ENCODE measurements around the gene METTL24. TPM values are rescaled to one million over a fixed set of nuclear protein-coding genes. Genes with fewer than 3 reads are reported as not detected.

Gene METTL24
- total and polyA plus RNA-seq, 2 of the 13 experiments (the other 11 are each of a cell fraction or from before 2014, with no cell fraction given) = not detected

DNA sequence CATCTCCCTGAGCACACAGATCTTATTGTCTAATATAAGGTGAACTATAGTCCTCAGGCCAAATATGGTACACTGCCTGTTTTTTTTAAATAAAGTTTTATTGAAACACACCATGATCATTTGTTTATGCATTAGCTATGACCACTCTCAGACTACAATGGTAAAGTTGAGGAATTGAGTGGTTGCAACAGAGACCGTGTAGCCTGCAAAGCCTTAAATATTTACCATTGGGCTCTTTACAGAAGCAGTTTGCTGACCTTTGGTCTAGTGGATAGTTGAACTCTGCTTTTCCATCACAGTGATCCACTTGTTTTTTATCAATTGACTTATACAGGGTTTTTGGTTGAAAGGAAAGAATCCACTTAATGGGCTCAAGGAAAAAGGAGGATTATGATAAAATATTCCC lies 27.3 kb upstream of the METTL24 start (continued):
- TF ChIP-seq ZBED4 (CRISPR knock-in tag; IDR thresholded peaks at IDR 0.05; ENCODE audit: borderline replicate concordance) (no peak), ARNTL (CRISPR knock-in tag; IDR thresholded peaks at IDR 0.05) (no peak), RFX5 (IDR thresholded peaks at IDR 0.05; ENCODE audit: low read depth, low read length) (no peak), ZNF263 (CRISPR knock-in tag; IDR thresholded peaks at IDR 0.05) (no peak), ZNF713 (CRISPR knock-in tag; IDR thresholded peaks at IDR 0.05) (no peak), ARID5B (CRISPR knock-in tag; IDR thresholded peaks at IDR 0.05) (peak; percentile 77), SIN3A (IDR thresholded peaks at IDR 0.05; ENCODE audit: borderline replicate concordance, low read depth, low read length) (no peak), AGO2 (optimal IDR thresholded peaks at IDR 0.05; ENCODE audit: low read depth, low read length) (no peak), ZNF547 (CRISPR knock-in tag; IDR thresholded peaks at IDR 0.05) (no peak), ZNF501 (CRISPR knock-in tag; IDR thresholded peaks at IDR 0.05) (no peak), REL (CRISPR knock-in tag; conservative IDR thresholded peaks at IDR 0.05) (no peak), TBL1XR1 (IDR thresholded peaks at IDR 0.05; ENCODE audit: borderline replicate concordance, low read length, partially characterized antibody) (peak; percentile 53), ATAD3A (CRISPR knock-in tag; IDR thresholded peaks at IDR 0.05) (no peak), ZNF720 (CRISPR knock-in tag; IDR thresholded peaks at IDR 0.05) (no peak), ATRX (CRISPR knock-in tag; IDR thresholded peaks at IDR 0.05; ENCODE audit: borderline replicate concordance) (no peak), HOXA5 (CRISPR knock-in tag; IDR thresholded peaks at IDR 0.05) (no peak), TIGD3 (CRISPR knock-in tag; IDR thresholded peaks at IDR 0.05; ENCODE audit: borderline replicate concordance) (no peak)
- TF ChIP-seq, protein P1, sequence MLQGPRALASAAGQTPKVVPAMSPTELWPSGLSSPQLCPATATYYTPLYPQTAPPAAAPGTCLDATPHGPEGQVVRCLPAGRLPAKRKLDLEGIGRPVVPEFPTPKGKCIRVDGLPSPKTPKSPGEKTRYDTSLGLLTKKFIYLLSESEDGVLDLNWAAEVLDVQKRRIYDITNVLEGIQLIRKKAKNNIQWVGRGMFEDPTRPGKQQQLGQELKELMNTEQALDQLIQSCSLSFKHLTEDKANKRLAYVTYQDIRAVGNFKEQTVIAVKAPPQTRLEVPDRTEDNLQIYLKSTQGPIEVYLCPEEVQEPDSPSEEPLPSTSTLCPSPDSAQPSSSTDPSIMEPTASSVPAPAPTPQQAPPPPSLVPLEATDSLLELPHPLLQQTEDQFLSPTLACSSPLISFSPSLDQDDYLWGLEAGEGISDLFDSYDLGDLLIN (CRISPR knock-in tag; IDR thresholded peaks at IDR 0.05; ENCODE audit: borderline replicate concordance) = no peak

Measured in HepG2 (cell line).